NCI-H526 treated with DMSO at 0.1 percent for 48 hours (cell line): ENCODE measurements around the gene GPR75.
"Not testable (repeated sequence)": the region's sequence is repeated elsewhere in the genome, so short reads cannot be mapped to it uniquely, and the experiment has no call there.

ENCODE experiments used
- DNase-seq: peaks from one replicate; lab custom pipeline; 2025; lab: John Stamatoyannopoulos, UW

GPR75 gene

DNA sequence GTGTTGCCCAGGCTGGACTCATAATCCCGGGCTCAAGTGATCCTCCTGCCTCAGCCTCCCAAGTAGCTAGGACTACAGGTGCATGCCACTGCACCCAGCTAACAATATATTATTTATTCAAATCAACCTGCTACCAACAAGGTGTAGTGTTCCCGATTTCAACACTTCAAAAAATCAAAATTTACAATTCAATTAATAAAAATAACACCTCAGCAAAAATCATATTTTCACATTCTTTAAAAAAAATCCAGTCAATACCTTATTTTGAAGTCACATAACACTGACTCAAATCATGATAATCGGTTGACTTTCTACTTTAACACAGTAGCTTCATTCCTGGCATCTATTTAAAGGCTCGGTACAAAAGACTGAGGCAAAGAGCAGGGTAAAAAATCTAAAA is 7.2 kb downstream of the GPR75 start:
- no peak for DNase-seq

GRCh38 chr2:53851052-53851757 is 8.6 kb downstream of the GPR75 start:
- not testable (repeated sequence) for DNase-seq

GRCh38 chr2:53848062-53848461 is 11.7 kb downstream of the GPR75 start:
- no peak for DNase-seq

GRCh38 chr2:53843595-53843994 is 16.2 kb downstream of the GPR75 start:
- no peak for DNase-seq

GRCh38 chr2:53842891-53843290 is 16.9 kb downstream of the GPR75 start:
- no peak for DNase-seq

- not testable (repeated sequence) for DNase-seq
Measured at GRCh38 chr2:53841651-53842050, 18.1 kb downstream of the GPR75 start.

DNA sequence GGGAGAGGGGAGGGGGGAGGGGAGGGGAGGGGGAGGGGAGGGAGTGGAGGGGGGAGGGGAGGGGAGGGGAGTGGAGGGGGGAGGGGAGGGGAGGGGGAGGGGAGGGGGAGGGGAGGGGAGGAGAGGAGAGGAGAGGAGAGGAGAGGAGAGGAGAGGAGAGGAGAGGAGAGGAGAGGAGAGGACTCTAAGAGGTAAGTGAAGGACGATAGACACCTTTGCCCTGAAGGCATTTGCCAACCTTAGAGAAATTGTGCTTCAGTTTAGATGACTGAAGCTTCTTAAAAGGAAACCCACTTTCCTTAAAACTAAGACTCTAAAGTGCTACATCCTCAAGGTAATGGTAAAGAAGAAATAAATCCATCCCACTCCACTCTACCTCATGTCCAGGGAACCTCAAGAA is 19.2 kb downstream of the GPR75 start:
- DNase-seq = no peak

DNA sequence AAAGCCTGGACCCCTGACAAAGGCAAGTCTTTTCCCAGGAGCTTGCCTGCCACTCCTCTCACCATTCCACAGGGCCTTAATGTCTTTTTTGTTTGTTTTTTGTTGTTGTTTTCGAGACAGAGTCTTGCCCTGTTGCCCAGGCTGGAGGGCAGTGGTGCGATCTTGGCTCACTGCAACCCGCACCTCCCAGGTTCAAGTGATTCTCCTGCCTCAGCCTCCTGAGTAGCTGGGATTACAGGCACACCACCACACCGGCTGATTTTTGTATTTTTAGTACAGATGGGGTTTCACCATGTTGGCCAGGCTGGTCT is 29.8 kb downstream of the GPR75 start:
- not testable (repeated sequence) for DNase-seq

GRCh38 chr2:53829273-53829979 is 30.3 kb downstream of the GPR75 start:
- DNase-seq = no peak

DNA sequence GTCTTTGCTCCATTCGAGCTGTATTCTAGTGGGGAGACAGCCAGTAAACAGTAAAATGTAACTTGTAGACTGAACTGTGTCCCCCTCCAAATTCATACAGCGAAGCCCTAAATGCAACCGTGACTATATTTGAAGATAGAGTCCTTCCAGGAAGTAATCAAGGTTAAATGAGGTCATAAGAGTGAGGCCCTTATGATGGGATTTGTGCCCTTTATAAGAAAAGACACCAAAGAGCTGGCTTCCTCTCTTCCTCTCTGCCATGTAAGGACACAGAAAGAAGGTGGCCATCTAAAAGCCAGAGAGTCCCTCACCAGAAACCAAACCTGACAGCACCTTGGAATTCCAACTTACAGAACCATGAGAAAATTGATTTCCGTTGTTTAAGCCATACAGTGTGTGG is 31.4 kb downstream of the GPR75 start:
- DNase-seq = no peak

DNA sequence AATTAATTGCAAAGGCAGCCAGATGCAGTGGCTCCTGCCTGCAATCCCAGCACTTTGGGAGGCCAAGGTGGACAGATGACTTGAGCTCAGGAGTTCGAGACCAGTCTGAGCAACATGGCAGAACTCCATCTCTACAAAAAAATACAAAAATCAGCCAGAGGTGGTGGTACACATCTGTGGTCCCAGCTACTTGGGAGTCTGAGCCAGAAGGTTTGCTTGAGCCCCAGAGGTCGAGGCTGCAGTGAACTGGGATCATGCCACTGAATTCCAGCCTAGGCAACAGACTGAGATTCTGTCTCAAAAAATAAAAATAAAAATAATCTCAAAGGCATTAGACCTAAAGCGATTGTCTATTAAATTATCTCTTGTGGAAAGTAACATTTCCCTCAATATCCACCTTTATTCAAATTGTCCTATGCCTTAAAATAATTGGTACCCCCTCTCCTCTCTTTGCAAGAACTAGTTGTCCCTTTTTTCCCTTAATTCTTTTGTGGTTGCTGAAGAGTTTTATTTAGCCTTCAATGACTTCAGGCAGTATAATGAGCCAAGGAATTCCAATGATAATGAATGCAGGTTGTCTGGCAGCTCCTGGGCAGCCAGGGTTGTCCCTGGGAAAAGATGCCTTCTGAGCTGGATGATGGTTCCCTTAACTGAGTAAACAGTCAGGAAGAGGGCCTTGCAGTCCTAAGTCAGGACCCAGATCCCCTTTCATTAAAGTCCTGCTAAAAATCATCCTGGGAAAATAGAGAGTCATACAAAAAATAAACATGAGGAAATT is 32.2 kb downstream of the GPR75 start:
- no peak for DNase-seq

GRCh38 chr2:53826587-53827397 is 33.0 kb downstream of the GPR75 start:
- no peak for DNase-seq

DNA sequence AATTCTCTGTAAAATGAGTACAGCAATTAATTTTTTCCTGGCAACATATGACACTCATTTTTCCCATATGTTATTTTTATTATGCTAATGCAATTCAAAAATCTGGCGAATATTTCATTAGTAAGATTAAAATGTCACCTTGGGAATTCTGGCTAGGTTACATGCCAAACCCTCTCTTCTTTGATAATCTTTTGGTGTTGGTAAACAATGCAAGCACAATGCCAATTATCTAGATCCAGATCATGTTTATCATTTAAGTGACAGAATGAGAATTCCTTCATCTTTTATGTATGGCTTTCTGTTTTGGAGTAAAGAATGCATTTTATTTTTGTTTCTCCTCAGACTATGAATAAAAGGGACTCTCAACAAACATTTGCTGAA is 33.7 kb downstream of the GPR75 start:
- no peak for DNase-seq

- not testable (repeated sequence) for DNase-seq
Measured at GRCh38 chr2:53823639-53824038, 36.1 kb downstream of the GPR75 start.

DNA sequence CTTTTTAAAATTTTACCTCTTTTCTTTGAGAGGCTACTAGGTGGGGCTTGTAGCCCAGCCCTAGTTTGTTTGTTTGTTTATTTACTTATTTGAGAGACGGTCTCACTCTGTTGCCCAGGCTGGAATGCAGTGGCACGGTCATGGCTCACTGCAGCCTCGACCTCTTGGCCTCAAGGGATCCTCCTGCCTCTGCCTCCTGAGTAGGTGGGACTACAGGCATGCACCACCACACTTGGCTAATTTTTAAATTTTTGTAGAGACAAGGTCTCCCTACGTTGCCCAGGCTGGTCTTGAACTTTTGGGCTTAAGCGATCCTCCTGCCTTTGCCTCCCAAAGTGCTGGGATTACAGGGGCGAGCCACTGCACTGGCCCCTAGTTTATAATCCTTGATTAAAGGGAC is 38.0 kb downstream of the GPR75 start:
- no peak for DNase-seq

DNA sequence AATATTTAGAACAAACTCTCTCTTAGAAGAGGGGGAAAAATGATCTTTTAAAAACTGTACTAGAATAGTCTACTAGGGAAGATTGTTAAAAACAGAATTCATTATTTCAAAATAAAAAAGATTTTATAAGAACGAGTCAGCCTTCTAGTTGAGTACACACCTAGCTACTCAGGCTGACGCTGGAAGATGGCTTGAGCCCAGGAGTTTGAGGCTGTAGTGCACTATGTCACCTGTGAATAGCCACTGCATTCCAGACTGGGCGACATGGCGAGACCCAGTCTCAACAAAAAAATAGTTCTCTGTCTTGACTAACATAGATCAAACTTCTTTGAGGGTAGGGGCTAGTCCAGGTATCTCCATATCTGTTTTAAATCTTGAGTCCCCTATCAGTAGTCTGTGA is 39.1 kb downstream of the GPR75 start:
- DNase-seq = no peak

GRCh38 chr2:53820048-53820447 is 39.7 kb downstream of the GPR75 start:
- DNase-seq = no peak

DNA sequence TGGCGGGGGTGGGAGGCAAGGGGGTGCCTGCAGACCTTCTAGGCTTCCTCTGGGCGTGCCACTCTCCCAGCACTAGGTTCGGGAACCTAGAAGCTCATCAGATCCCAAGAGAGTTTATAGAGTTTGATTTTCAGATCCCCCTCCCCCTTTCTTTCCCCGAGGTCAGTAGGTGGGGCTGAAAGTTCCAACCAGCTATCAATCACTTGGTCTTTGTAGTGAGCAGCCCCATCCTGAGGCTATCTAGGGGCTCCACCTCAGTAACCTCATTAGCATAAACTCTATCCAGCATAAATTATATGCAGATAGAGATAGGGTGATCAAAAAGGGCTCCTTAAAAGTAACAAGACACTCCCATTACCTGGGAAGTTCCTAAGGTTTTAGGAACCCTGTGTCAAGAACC is 40.1 kb downstream of the GPR75 start:
- no peak for DNase-seq

DNA sequence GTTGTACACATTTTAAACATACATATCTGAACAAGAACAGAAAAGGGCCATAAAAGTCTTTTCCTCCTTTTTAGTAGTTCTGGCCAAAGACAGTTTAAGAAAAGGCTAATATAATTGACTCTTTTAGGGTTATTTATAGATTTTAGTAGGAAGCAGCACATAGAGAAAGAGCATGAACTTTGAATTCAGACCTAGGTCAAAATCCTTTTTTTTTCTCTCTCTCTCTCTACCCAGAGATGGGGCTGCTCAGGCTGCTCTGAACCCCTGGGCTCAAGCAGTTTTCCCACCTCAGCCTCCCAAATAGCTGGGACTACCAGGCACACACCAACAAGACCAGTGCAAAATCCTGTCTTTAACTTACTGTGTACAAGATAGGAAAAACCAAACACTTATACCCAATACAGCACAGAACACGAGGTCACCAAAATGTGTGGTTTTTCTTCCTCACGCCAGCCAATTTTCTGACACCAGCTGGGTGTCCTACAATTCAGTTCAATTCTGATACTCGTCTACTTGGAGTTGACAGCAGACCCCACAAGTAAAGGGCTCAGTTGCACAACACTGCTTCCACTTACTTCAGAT is 40.8 kb downstream of the GPR75 start:
- DNase-seq = no peak

GRCh38 chr2:53813151-53813550 is 46.6 kb downstream of the GPR75 start:
- no peak for DNase-seq

- DNase-seq = no peak
Measured at GRCh38 chr2:53811601-53812000, 48.2 kb downstream of the GPR75 start.
